HepG2 (cell line): ENCODE results near the gene TUBG1. TPM values are rescaled to one million over a fixed set of nuclear protein-coding genes. Genes with fewer than 3 reads are reported as not detected.
A peak's percentile ranks its signal among the peaks of the same experiment; 100 is the strongest.

Experiments used
- ATAC-seq: fragments of 200-7000 bp; cut with Tn5 transposase; 3 replicates; pipeline ENCODE4 v1.9.1; 2020; ENCODE audit warnings: mild to moderate bottlenecking, moderate library complexity
- BruUV-seq: library from RNA; stranded (reverse); fragments of 400-500 nt; replicated peaks from 2 replicates; lab custom pipeline; 2021; lab: Mats Ljungman, UMichigan
- CTCF ChIA-PET: fragments of 300-600 bp; formaldehyde crosslinking; extraction: SDS; loops from one replicate; lab custom pipeline; 2021; ENCODE audit warnings: low total read pairs, inconsistent platforms, low intra/inter-chr PET ratio; lab: Yijun Ruan, JAX
- POLR2A ChIA-PET: fragments of 350-600 bp; sonication (Branson Sonifier 250); formaldehyde crosslinking; loops from one replicate; lab custom pipeline; 2020; ENCODE audit warnings: antibody characterized with exemption, inconsistent platforms; lab: Yijun Ruan, JAX
- DNase-seq: peaks from one replicate; pipeline ENCODE4 v3.0.0-alpha.2; 2015; ENCODE audit warnings: low spot score
- FAIRE-seq: peaks from 3 replicates; lab custom pipeline; 2011; peaks lifted over from hg19 to GRCh38; lab: Jason Lieb, UNC
- H2AFZ ChIP-seq: one replicate; pipeline ENCODE4 v1.6.1; 2011; ENCODE audit warnings: low read length, inconsistent platforms
- H3K27ac ChIP-seq: fragments of 300-600 bp; 3 replicates; pipeline ENCODE4 v1.8.0; 2011; ENCODE audit warnings: mixed run types, mild to moderate bottlenecking, mixed read lengths, low read length, inconsistent platforms; ENCODE audit not compliant: insufficient read depth; ENCODE audit errors: extremely low read length
- H3K27me3 ChIP-seq, 2 experiments: fragments of 200-600 bp in 1 of 2; 2 replicates in 1 of 2; 3 replicates in 1 of 2; pipeline versions ENCODE4 v1.6.0 to v1.8.0; 2011; ENCODE audit warnings: low read length in 2 of 2, mild to moderate bottlenecking in 2 of 2, moderate library complexity in 2 of 2, inconsistent platforms in 1 of 2; ENCODE audit not compliant: insufficient read depth in 2 of 2, control insufficient read depth in 1 of 2
- H3K36me3 ChIP-seq, 2 experiments: fragments of 200-600 bp in 1 of 2; replicated peaks in 1 of 2; 2 replicates in 1 of 2; 3 replicates in 1 of 2; pipeline versions ENCODE4 v1.5.1 to v1.8.0; 2011; ENCODE audit warnings: low read length in 2 of 2, inconsistent platforms in 1 of 2; ENCODE audit not compliant: insufficient read depth in 2 of 2, control insufficient read depth in 1 of 2
- H3K4me1 ChIP-seq: 2 replicates; pipeline ENCODE4 v1.5.1; 2012; ENCODE audit warnings: low read length, inconsistent platforms; ENCODE audit not compliant: insufficient read depth
- H3K4me2 ChIP-seq: 2 replicates; pipeline ENCODE4 v1.6.0; 2011; ENCODE audit warnings: low read depth, low read length, inconsistent platforms
- H3K4me3 ChIP-seq, 3 experiments: fragments of 200-600 bp in 1 of 3; sonication (generic), shearing (Covaris generic) in 1 of 3; replicated peaks in 1 of 3; 2 replicates each; pipeline ENCODE4 v1.5.1; 2011 to 2016; ENCODE audit warnings: low read length in 3 of 3, inconsistent platforms in 2 of 3, low read depth in 2 of 3, mild to moderate bottlenecking in 2 of 3, control low read depth in 1 of 3, mixed read lengths in 1 of 3; ENCODE audit not compliant: insufficient read depth in 1 of 3
- H3K79me2 ChIP-seq: one replicate; pipeline ENCODE4 v1.6.1; 2011; ENCODE audit warnings: low read length, inconsistent platforms; ENCODE audit not compliant: insufficient read depth
- H3K9ac ChIP-seq: 2 replicates; pipeline ENCODE4 v1.6.0; 2011; ENCODE audit warnings: mild to moderate bottlenecking, low read depth, low read length, inconsistent platforms; ENCODE audit not compliant: insufficient read depth
- H3K9me3 ChIP-seq: 2 replicates; pipeline ENCODE4 v1.5.1; 2012; ENCODE audit warnings: mild to moderate bottlenecking, low read length
- H4K20me1 ChIP-seq: 2 replicates; pipeline ENCODE4 v1.6.0; 2011; ENCODE audit warnings: inconsistent platforms, mild to moderate bottlenecking, low read length, moderate library complexity; ENCODE audit not compliant: insufficient read depth
- ARID2 ChIP-seq: sonication (generic); formaldehyde crosslinking; IDR thresholded peaks from 2 replicates; pipeline ENCODE4 v1.8.1; 2022; ENCODE audit warnings: mild to moderate bottlenecking, missing genetic modification reagents, borderline replicate concordance
- ARID5B ChIP-seq: IDR thresholded peaks from 2 replicates; pipeline ENCODE4 v1.4.0; 2020; ENCODE audit warnings: mild to moderate bottlenecking, missing genetic modification reagents
- ATAD3A ChIP-seq: sonication (generic); formaldehyde crosslinking; IDR thresholded peaks from 2 replicates; pipeline ENCODE4 v1.4.0; 2020; ENCODE audit warnings: missing genetic modification reagents
- FIP1L1 ChIP-seq: fragments of 200-400 bp; formaldehyde crosslinking; IDR thresholded peaks from 2 replicates; pipeline ENCODE4 v1.6.1; 2018; ENCODE audit warnings: low read depth, mild to moderate bottlenecking, low read length, moderate library complexity, borderline replicate concordance; ENCODE audit not compliant: insufficient read depth
- FOXA3 ChIP-seq: IDR thresholded peaks from 2 replicates; pipeline ENCODE4 v1.6.1; 2016; ENCODE audit warnings: missing genetic modification reagents, missing compliant biosample characterization
- HMG20A ChIP-seq: IDR thresholded peaks from 2 replicates; pipeline ENCODE4 v1.6.1; 2016; ENCODE audit warnings: borderline replicate concordance
- HOXA7 ChIP-seq: sonication (generic); formaldehyde crosslinking; IDR thresholded peaks from 2 replicates; pipeline ENCODE4 v1.8.1; 2022; ENCODE audit warnings: mild to moderate bottlenecking, missing genetic modification reagents, moderate library complexity
- ONECUT2 ChIP-seq: sonication (generic); formaldehyde crosslinking; IDR thresholded peaks from 2 replicates; pipeline ENCODE4 v1.4.0; 2020; ENCODE audit warnings: missing genetic modification reagents
- SIX1 ChIP-seq: sonication (generic); formaldehyde crosslinking; IDR thresholded peaks from 2 replicates; pipeline ENCODE4 v1.4.0; 2020; ENCODE audit warnings: missing genetic modification reagents, borderline replicate concordance
- ZBTB3 ChIP-seq: sonication (generic); formaldehyde crosslinking; IDR thresholded peaks from 2 replicates; pipeline ENCODE4 v1.4.0; 2020; ENCODE audit warnings: low read depth, mild to moderate bottlenecking, moderate library complexity, missing genetic modification reagents, borderline replicate concordance
- ZBTB38 ChIP-seq: sonication (generic); formaldehyde crosslinking; IDR thresholded peaks from 2 replicates; pipeline ENCODE4 v1.5.1; 2020; ENCODE audit warnings: mild to moderate bottlenecking, missing genetic modification reagents
- ZFYVE20 ChIP-seq: sonication (generic); formaldehyde crosslinking; IDR thresholded peaks from 2 replicates; pipeline ENCODE4 v1.8.0; 2023; ENCODE audit warnings: low read depth, mild to moderate bottlenecking, moderate library complexity, missing genetic modification reagents, borderline replicate concordance
- ZNF232 ChIP-seq: sonication (generic); formaldehyde crosslinking; IDR thresholded peaks from 2 replicates; pipeline ENCODE4 v1.4.0; 2020; ENCODE audit warnings: missing genetic modification reagents, borderline replicate concordance
- ZNF251 ChIP-seq: sonication (generic); formaldehyde crosslinking; IDR thresholded peaks from 2 replicates; pipeline ENCODE4 v1.9.0; 2021; ENCODE audit warnings: mild to moderate bottlenecking, missing genetic modification reagents
- ZNF280B ChIP-seq: sonication (generic); formaldehyde crosslinking; IDR thresholded peaks from 2 replicates; pipeline ENCODE4 v1.5.0; 2020; ENCODE audit warnings: missing genetic modification reagents, mild to moderate bottlenecking, borderline replicate concordance
- ZNF460 ChIP-seq: sonication (generic); formaldehyde crosslinking; IDR thresholded peaks from 2 replicates; pipeline ENCODE4 v1.5.1; 2020; ENCODE audit warnings: missing genetic modification reagents, mild to moderate bottlenecking, borderline replicate concordance
- ZNF607 ChIP-seq: sonication (generic); formaldehyde crosslinking; IDR thresholded peaks from 2 replicates; pipeline ENCODE4 v1.5.1; 2020; ENCODE audit warnings: missing genetic modification reagents, mild to moderate bottlenecking, borderline replicate concordance
- ZNF766 ChIP-seq: sonication (generic); formaldehyde crosslinking; IDR thresholded peaks from 2 replicates; pipeline ENCODE4 v1.5.0; 2020; ENCODE audit warnings: missing genetic modification reagents, borderline replicate concordance
- ZNF878 ChIP-seq: sonication (generic); formaldehyde crosslinking; IDR thresholded peaks from 2 replicates; pipeline ENCODE4 v1.8.1; 2023; ENCODE audit warnings: mild to moderate bottlenecking, missing genetic modification reagents, moderate library complexity
- WGBS: methylation state at CpG from one replicate; pipeline ENCODE4 v1.1.6; 2017; ENCODE audit warnings: low lambda C conversion rate; 5-methylcytosine and 5-hydroxymethylcytosine counted together
- in situ Hi-C: cut with HindIII; loops from 2 replicates; pipeline ENCODE4 v1.10.0; 2017; ENCODE audit warnings: low pct_unique_long_range_greater_than_20kb; ENCODE audit not compliant: extremely low pct_ligation_motif_present
- intact Hi-C: fragments of 100-400 bp; cut with micrococcal nuclease; formaldehyde crosslinking; loops from one replicate; pipeline ENCODE4 v1.10.0; 2022; ENCODE audit not compliant: unreplicated experiment
- polyA plus RNA-seq, 8 experiments: library from polyadenylated mRNA; depleted of rRNA in 3 of 8; stranded (reverse) in 7 of 8; unstranded in 1 of 8; fragments of >200 nt; fragmentation: Illumina TruSeq in 4 of 8; extraction: Trizol in 4 of 8; gene quantifications; 2 replicates each; pipeline versions ENCODE4 v1.2.1 to v1.2.3, GENCODE V29; 2011 to 2016; ENCODE audit warnings: low read depth in 4 of 8, missing spikeins in 1 of 8, mixed read lengths in 1 of 8; ENCODE audit not compliant: insufficient read depth in 1 of 8
- total RNA-seq, 5 experiments: library from RNA; depleted of rRNA; stranded (reverse); fragments of >200 nt; fragmentation: Illumina TruSeq; extraction: Trizol; gene quantifications; 2 replicates each; pipeline ENCODE4 v1.2.3, GENCODE V29; 2016; ENCODE audit warnings: low read depth in 1 of 5

TUBG1 gene
- total and polyA plus RNA-seq, 2 of the 13 experiments (the other 11 are each of a cell fraction or from before 2014, with no cell fraction given), result 74.1 to 137 TPM

- peaks cover 25 to 43% of the 10 kb centered on the region in 2 experiments for H3K36me3 ChIP-seq
- H3K9me3 ChIP-seq, result no peaks in the 10 kb centered on the region
- POLR2A ChIA-PET, result interaction anchor here (0.6 to 8.5 kb wide), 19 partner anchors 11 to 259 kb away, joined by 3 to 128 read pairs (median 6); partner anchors contain the start of genes BECN1, CAVIN1, CNTD1 and COA3
- peaks cover 79% of the 10 kb centered on the region for H3K4me1 ChIP-seq
- peaks cover 42% of the 10 kb centered on the region for H3K79me2 ChIP-seq
- H3K4me3 ChIP-seq, result peak overlapping the region in 2 of 3 experiments; percentile 19 to 91; a peak in 4 of 6 replicates
- no peak overlapping the region for H2AFZ ChIP-seq
- no peaks in the 10 kb centered on the region for H4K20me1 ChIP-seq
- CTCF ChIA-PET, result no interaction called here
- intact Hi-C loops (no loop called here), in situ Hi-C loops (no loop called here)
- peak overlapping the region; percentile 91 for H3K27ac ChIP-seq
- peak overlapping the region; percentile 94 for H3K9ac ChIP-seq
- no TSS peak for BruUV-seq
- ATAC-seq, result peak; percentile 54
- peak; percentile 85 for DNase-seq
- WGBS, result 44% methylated on average over 14 of the region's 15 CpGs
- FAIRE-seq, result peak; percentile 60
- H3K4me2 ChIP-seq, result peak overlapping the region; percentile 82
- no peaks in the 10 kb centered on the region; a peak in 1 of 5 replicates for H3K27me3 ChIP-seq
- TF ChIP-seq ATAD3A, result no peak
- 0 out of 2 replicates have a peak, but pooled peaks have one; percentile 44 for TF ChIP-seq ZFYVE20 (CRISPR knock-in tag)
- TF ChIP-seq ZNF460 (CRISPR knock-in tag), result no peak
- no peak for TF ChIP-seq FIP1L1
- TF ChIP-seq HOXA7 (CRISPR knock-in tag), result no peak
- no peak for TF ChIP-seq ARID2 (CRISPR knock-in tag)
- no peak for TF ChIP-seq ZBTB3 (CRISPR knock-in tag)
- peak; percentile 89 for TF ChIP-seq ZBTB38
- 0 out of 2 replicates have a peak, but pooled peaks have one; percentile 6 for TF ChIP-seq ZNF766 (CRISPR knock-in tag)
- TF ChIP-seq FOXA3 (CRISPR knock-in tag), result peak; percentile 78
- TF ChIP-seq ZNF280B (CRISPR knock-in tag), result no peak
- no peak for TF ChIP-seq ZNF251 (CRISPR knock-in tag)
- TF ChIP-seq ZNF232 (CRISPR knock-in tag), result no peak
- TF ChIP-seq ONECUT2 (CRISPR knock-in tag), result peak; percentile 90
- peak; percentile 91 for TF ChIP-seq ARID5B (CRISPR knock-in tag)
- no peak for TF ChIP-seq ZNF878 (CRISPR knock-in tag)
- no peak for TF ChIP-seq ZNF607 (CRISPR knock-in tag)
- peak; percentile 53; the same call in 1 of the 2 replicates for TF ChIP-seq SIX1 (CRISPR knock-in tag)
- peak; percentile 40; the same call in 1 of the 2 replicates for TF ChIP-seq HMG20A (CRISPR knock-in tag)
Observed at GRCh38 chr17:42564815-42565522, 44.5 kb upstream of the TUBG1 start.
